Psoas muscle (tissue), 8 donors: ENCODE measurements around the gene RUNX3. TPM values are rescaled to one million over a fixed set of nuclear protein-coding genes. Genes with fewer than 3 reads are reported as not detected.
A peak's percentile ranks its signal among the peaks of the same experiment; 100 is the strongest.

Experiments used
- ATAC-seq, 4 donors: fragments of 200-7000 bp; cut with Tn5 transposase; one replicate each; pipeline ENCODE4 v1.9.1; 2020; ENCODE audit warnings: moderate library complexity in 3 of 4, mild to moderate bottlenecking in 2 of 4
- DNase-seq, 2 donors: peaks; one replicate each; pipeline ENCODE4 v3.0.0-alpha.2; 2020
- H3K27ac ChIP-seq: fragments of 200-600 bp; one replicate; pipeline ENCODE4 v1.8.0; 2022
- H3K27me3 ChIP-seq, 3 donors: fragments of 200-600 bp in 1 of 3; one replicate each; pipeline versions ENCODE4 v1.6.1 to v1.8.0; 2013 to 2022; ENCODE audit warnings: low read length in 2 of 3, mild to moderate bottlenecking in 2 of 3, moderate library complexity in 1 of 3; ENCODE audit not compliant: insufficient read depth in 3 of 3
- H3K36me3 ChIP-seq, 2 donors: fragments of 200-600 bp in 1 of 2; one replicate each; pipeline versions ENCODE4 v1.6.1 to v1.8.0; 2013 to 2022; ENCODE audit warnings: low read depth in 1 of 2, mild to moderate bottlenecking in 1 of 2, moderate library complexity in 1 of 2; ENCODE audit not compliant: insufficient read depth in 1 of 2
- H3K4me1 ChIP-seq: fragments of 200-600 bp; one replicate; pipeline ENCODE4 v1.8.0; 2022
- H3K4me3 ChIP-seq: fragments of 200-600 bp; one replicate; pipeline ENCODE4 v1.8.0; 2022; ENCODE audit warnings: mild to moderate bottlenecking
- H3K9me3 ChIP-seq: fragments of 200-600 bp; one replicate; pipeline ENCODE4 v1.8.0; 2022
- CTCF ChIP-seq: fragments of 200-600 bp; IDR thresholded peaks from one replicate; pipeline ENCODE4 v1.8.0; 2022; ENCODE audit warnings: antibody characterized with exemption
- WGBS, 3 donors: extraction: QIAGEN DNeasy Blood & Tissue Kit; methylation state at CpG; one replicate each; pipeline versions ENCODE4 v1.1.6 to v1.1.7; 2013; 5-methylcytosine and 5-hydroxymethylcytosine counted together
- intact Hi-C, 2 donors: fragments of 100-400 bp; cut with DNase I; formaldehyde crosslinking; loops; one replicate each; pipeline versions ENCODE4 v1.11.0 to v1.14.2; 2022
- polyA plus RNA-seq, 3 donors: library from polyadenylated mRNA; stranded (reverse); fragments of 200-250 nt; gene quantifications; one replicate each; pipeline ENCODE4 v1.2.3, GENCODE V29; 2013
- total RNA-seq, 4 donors: library from RNA; stranded (reverse); fragmentation: NEBNext Ultra II Directional in 2 of 4; extraction: Animal tissue kit (Norgen Biotek cat#: 25700) in 2 of 4; gene quantifications; one replicate each; pipeline versions ENCODE4 v1.2.1 to v1.2.4, GENCODE V29; 2021 to 2023
- donor health status: healthy with polysubstance abuse.
- donor health status: DM: no; HTN: no; CAD: no; lungs with moderate emphysema.
- donor health status: Bipolar disorder and iron deficiency.
- donor health status: healthy.
- donor health status: DM: yes; HTN: yes; CAD: no.
- donor health status: DM: no; HTN: no; CAD: no.
- donor health status: DM: no; HTN: no; CAD: no.
- donor health status: DM: yes; HTN: yes; CAD: no.

Gene RUNX3
- total and polyA plus RNA-seq, 7 donors, result 0.16 to 0.59 (median 0.28) TPM

GRCh38 chr1:24913616-24914225 is 16.4 kb downstream of the RUNX3 start:
- no peak overlapping the region for H3K27ac ChIP-seq
- no peak for TF ChIP-seq CTCF
- H3K4me1 ChIP-seq, result no peaks in the 10 kb centered on the region
- intact Hi-C loops, result no loop called here
- no peaks in the 10 kb centered on the region for H3K9me3 ChIP-seq
- no peaks in the 10 kb centered on the region for H3K36me3 ChIP-seq
- peaks cover 0 to under 1% (median 0%) of the 10 kb centered on the region in 3 donors for H3K27me3 ChIP-seq
- DNase-seq (peak in 1 of 2 donors; percentile 37), ATAC-seq (no peak)
- WGBS, 3 donors, result 77 to 85% (median 84%) methylated on average over 10 of the region's 10 CpGs
- H3K4me3 ChIP-seq, result no peak overlapping the region

GRCh38 chr1:24913274-24913604 is 16.8 kb downstream of the RUNX3 start:
- no peak overlapping the region for H3K4me3 ChIP-seq
- no peak for TF ChIP-seq CTCF
- no peaks in the 10 kb centered on the region for H3K4me1 ChIP-seq
- no peak for ATAC-seq
- DNase-seq, result peak in 1 of 2 donors; percentile 39
- no peaks in the 10 kb centered on the region for H3K36me3 ChIP-seq
- no peaks in the 10 kb centered on the region for H3K9me3 ChIP-seq
- no peak overlapping the region for H3K27ac ChIP-seq
- intact Hi-C loops, result no loop called here
- WGBS, 3 donors, result 72 to 91% (median 86%) methylated on average over 2 of the region's 2 CpGs
- peaks cover 0 to 4% (median 0%) of the 10 kb centered on the region in 3 donors for H3K27me3 ChIP-seq

- Histone ChIP-seq H3K4me3 (no peak overlapping the region), H3K27ac (no peak overlapping the region), H3K4me1 (no peaks in the 10 kb centered on the region), H3K9me3 (no peaks in the 10 kb centered on the region), H3K36me3 (no peaks in the 10 kb centered on the region), H3K27me3 (peaks cover 0 to 4% (median 0%) of the 10 kb centered on the region in 3 donors)
- ATAC-seq (no peak), DNase-seq (peak in 1 of 2 donors; percentile 28)
- intact Hi-C loops, result no loop called here
- TF ChIP-seq CTCF, result no peak
- 72 to 78% (median 73%) methylated on average over 13 of the region's 13 CpGs for WGBS, 3 donors
Observed at GRCh38 chr1:24912376-24913273, 17.5 kb downstream of the RUNX3 start.

GRCh38 chr1:24911651-24912155 is 18.4 kb downstream of the RUNX3 start:
- Histone ChIP-seq H3K9me3 (no peaks in the 10 kb centered on the region), H3K36me3 (no peaks in the 10 kb centered on the region), H3K27me3 (peaks cover 0 to 4% (median 0%) of the 10 kb centered on the region in 3 donors), H3K4me1 (no peaks in the 10 kb centered on the region), H3K4me3 (no peak overlapping the region), H3K27ac (no peak overlapping the region)
- WGBS, 3 donors, result 56 to 62% (median 57%) methylated on average over 20 of the region's 20 CpGs
- ATAC-seq (peak; percentile 52 to 81 (median 60)), DNase-seq (peak in 1 of 2 donors; percentile 21)
- intact Hi-C loops, result no loop called here
- TF ChIP-seq CTCF, result no peak
